ENCODE data around the gene SUMO4. TPM values are rescaled to one million over a fixed set of nuclear protein-coding genes. Genes with fewer than 3 reads are reported as not detected.

SUMO4 gene
- total and polyA plus RNA-seq, 4 donors: 0.49 to 6.9 (median 2.9) TPM; not detected in 1

DNA sequence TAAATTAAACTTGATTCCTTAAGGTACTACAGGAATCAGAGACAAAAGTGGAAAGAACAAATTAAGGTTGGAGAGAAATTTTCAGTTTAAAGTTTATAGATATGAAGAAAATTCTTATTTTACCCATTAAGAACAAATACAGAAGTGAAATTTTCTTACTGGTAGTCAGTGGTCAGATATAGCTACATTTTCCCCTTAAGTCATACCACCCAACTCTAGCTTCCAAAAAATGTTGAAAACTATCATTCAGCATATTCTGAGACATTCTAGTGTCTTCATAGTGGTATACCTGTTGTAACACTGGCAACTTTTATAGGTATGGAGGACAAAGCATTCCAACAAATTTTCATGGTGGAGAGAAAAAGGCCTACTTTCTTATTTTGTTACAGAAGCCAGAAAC, 15.6 kb upstream of the SUMO4 start:
- DNase-seq: no peak
- Histone ChIP-seq H3K4me1 (ENCODE audit: control insufficient read depth in 1 of 2, insufficient read depth in 2 of 2, low read length in 2 of 2) (no peaks in the 10 kb centered on the region), H3K27ac (ENCODE audit: low read depth in 1 of 2, low read length in 2 of 2) (no peak overlapping the region), H3K27me3 (ENCODE audit: control insufficient read depth in 1 of 2, insufficient read depth in 2 of 2, low read length in 1 of 2) (no peaks in the 10 kb centered on the region), H3K36me3 (ENCODE audit: control insufficient read depth in 1 of 2, insufficient read depth in 2 of 2, low read length in 1 of 2) (no peaks in the 10 kb centered on the region), H3K9me3 (ENCODE audit: control insufficient read depth, low read length) (no peaks in the 10 kb centered on the region), H3K4me3 (ENCODE audit: low read length in 2 of 2) (no peak overlapping the region)
- intact Hi-C loops (cut with DNase I): no loop called here
- ATAC-seq (ENCODE audit: low FRiP score): no peak

GRCh38 chr6:149385998-149386646, 13.9 kb upstream of the SUMO4 start:
- intact Hi-C loops (cut with DNase I): no loop called here
- Histone ChIP-seq H3K27ac (ENCODE audit: low read depth in 1 of 2, low read length in 2 of 2) (no peak overlapping the region), H3K36me3 (ENCODE audit: control insufficient read depth in 1 of 2, insufficient read depth in 2 of 2, low read length in 1 of 2) (no peaks in the 10 kb centered on the region), H3K4me1 (ENCODE audit: control insufficient read depth in 1 of 2, insufficient read depth in 2 of 2, low read length in 2 of 2) (no peaks in the 10 kb centered on the region), H3K9me3 (ENCODE audit: control insufficient read depth, low read length) (no peaks in the 10 kb centered on the region), H3K4me3 (ENCODE audit: low read length in 2 of 2) (no peak overlapping the region), H3K27me3 (ENCODE audit: control insufficient read depth in 1 of 2, insufficient read depth in 2 of 2, low read length in 1 of 2) (no peaks in the 10 kb centered on the region)
- WGBS, 2 donors: 95 to 97% methylated on average over 5 of the region's 5 CpGs
- DNase-seq (no peak), ATAC-seq (ENCODE audit: low FRiP score) (no peak)

DNA sequence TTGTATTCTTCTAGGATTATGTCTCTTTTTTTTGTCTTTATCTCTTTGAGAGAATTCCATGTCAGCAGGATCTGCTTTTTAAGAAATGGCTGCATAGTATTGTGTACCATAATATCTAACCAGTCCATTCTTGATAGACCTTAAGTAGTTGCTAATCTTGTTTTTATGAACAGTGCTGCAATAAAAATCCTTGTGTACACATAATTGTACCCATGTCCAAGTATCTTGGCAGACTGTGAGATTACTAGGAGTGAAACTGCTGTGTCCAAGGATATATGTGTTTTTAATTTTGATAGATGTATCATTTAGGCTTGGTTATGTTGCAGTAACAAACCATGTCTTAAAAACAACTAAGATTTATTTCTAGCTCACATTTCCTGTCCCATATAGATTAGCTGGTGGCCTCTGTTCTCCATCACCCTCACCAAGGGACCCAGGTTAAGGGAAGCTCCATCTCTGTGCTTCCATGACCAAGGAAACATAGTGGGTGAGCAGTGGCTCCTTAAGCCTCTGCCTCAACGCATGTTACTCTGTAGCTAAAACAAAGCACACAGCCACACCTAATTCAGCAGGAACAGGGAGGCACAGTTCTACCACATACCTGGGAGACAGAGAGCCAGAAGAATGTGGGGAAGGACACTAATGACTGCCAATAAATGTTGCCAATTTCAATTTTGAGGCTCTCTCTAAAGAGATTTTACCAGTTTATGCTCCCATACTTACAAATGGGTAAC, 12.1 kb upstream of the SUMO4 start:
- no peak overlapping the region for H3K27ac ChIP-seq (ENCODE audit: low read depth in 1 of 2, low read length in 2 of 2)
- ATAC-seq (ENCODE audit: low FRiP score) (no peak), DNase-seq (no peak)
- H3K4me1 ChIP-seq (ENCODE audit: control insufficient read depth in 1 of 2, insufficient read depth in 2 of 2, low read length in 2 of 2): no peaks in the 10 kb centered on the region
- no peaks in the 10 kb centered on the region for H3K9me3 ChIP-seq (ENCODE audit: control insufficient read depth, low read length)
- no peak overlapping the region for H3K4me3 ChIP-seq (ENCODE audit: low read length in 2 of 2)
- no peaks in the 10 kb centered on the region for H3K27me3 ChIP-seq (ENCODE audit: control insufficient read depth in 1 of 2, insufficient read depth in 2 of 2, low read length in 1 of 2)
- H3K36me3 ChIP-seq (ENCODE audit: control insufficient read depth in 1 of 2, insufficient read depth in 2 of 2, low read length in 1 of 2): no peaks in the 10 kb centered on the region
- WGBS, 2 donors: 74 to 77% methylated on average over 1 of the region's 1 CpG
- intact Hi-C loops (cut with DNase I): no loop called here

DNA sequence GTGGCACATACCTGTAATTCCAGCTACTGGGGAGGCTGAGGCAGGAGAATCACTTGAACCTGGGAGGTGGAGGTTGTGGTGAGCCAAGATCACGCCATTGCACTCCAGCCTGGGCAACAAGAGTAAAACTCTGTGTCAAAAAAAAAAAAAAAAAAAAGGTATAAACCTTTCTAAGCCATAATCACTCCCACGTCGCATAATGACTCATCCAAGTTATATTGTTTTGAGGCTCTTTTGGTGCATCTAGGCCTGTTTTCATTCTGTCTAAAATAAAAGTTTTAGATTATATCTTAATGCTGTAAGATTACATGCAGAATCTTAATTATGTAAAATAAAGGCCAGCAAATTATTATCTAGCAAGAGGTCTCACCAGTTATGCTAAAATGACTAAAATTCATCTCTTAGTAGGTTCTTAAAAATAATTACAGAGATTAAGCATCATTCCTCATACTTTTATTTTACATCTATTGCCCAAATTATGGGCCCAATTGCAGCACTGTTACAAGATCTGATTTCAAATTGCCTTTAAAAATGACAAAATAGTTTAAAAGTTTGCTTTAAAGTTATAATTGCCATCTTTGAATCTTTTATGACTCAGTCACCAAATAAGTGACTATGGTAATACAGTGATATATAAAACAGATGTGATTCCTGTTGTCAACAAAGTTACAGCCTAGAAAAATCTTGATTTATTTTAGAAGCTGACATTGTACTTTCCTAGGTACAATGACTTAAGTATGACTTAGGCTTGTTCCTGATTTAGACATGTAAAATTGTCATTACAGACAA, 10.4 kb upstream of the SUMO4 start:
- intact Hi-C loops (cut with DNase I): no loop called here
- Histone ChIP-seq H3K4me1 (ENCODE audit: control insufficient read depth in 1 of 2, insufficient read depth in 2 of 2, low read length in 2 of 2) (no peaks in the 10 kb centered on the region), H3K27me3 (ENCODE audit: control insufficient read depth in 1 of 2, insufficient read depth in 2 of 2, low read length in 1 of 2) (no peaks in the 10 kb centered on the region), H3K36me3 (ENCODE audit: control insufficient read depth in 1 of 2, insufficient read depth in 2 of 2, low read length in 1 of 2) (no peaks in the 10 kb centered on the region), H3K27ac (ENCODE audit: low read depth in 1 of 2, low read length in 2 of 2) (no peak overlapping the region), H3K4me3 (ENCODE audit: low read length in 2 of 2) (no peak overlapping the region), H3K9me3 (ENCODE audit: control insufficient read depth, low read length) (no peaks in the 10 kb centered on the region)
- WGBS, 2 donors: 82 to 96% methylated on average over 3 of the region's 3 CpGs
- DNase-seq (no peak), ATAC-seq (ENCODE audit: low FRiP score) (no peak)

DNA sequence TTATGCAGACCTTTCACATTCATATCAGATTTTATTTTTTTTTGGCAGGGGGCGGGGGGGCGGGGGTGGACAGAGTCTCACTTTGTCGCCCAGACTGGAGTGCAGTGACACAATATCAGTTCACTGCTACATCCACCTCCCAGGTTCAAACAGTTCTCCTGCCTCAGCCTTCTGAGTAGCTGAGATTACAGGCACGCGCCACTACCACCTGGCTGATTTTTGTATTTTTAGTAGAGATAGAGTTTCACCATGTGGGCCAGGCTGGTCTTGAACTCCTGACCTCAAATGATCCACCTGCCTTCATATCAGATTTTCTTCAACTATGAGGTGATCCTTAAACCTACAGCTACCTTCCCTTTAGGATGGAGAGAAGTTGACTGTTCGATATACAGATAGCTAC, 8.0 kb upstream of the SUMO4 start:
- WGBS, 2 donors: 96% methylated on average over 6 of the region's 6 CpGs
- DNase-seq (no peak), ATAC-seq (ENCODE audit: low FRiP score) (no peak)
- intact Hi-C loops (cut with DNase I): no loop called here
- H3K4me1 ChIP-seq (ENCODE audit: control insufficient read depth in 1 of 2, insufficient read depth in 2 of 2, low read length in 2 of 2): no peaks in the 10 kb centered on the region
- H3K27ac ChIP-seq (ENCODE audit: low read depth in 1 of 2, low read length in 2 of 2): no peak overlapping the region
- H3K27me3 ChIP-seq (ENCODE audit: control insufficient read depth in 1 of 2, insufficient read depth in 2 of 2, low read length in 1 of 2): no peaks in the 10 kb centered on the region
- H3K36me3 ChIP-seq (ENCODE audit: control insufficient read depth in 1 of 2, insufficient read depth in 2 of 2, low read length in 1 of 2): no peaks in the 10 kb centered on the region
- H3K9me3 ChIP-seq (ENCODE audit: control insufficient read depth, low read length): no peaks in the 10 kb centered on the region
- no peak overlapping the region for H3K4me3 ChIP-seq (ENCODE audit: low read length in 2 of 2)

GRCh38 chr6:149392535-149392934, 7.5 kb upstream of the SUMO4 start:
- intact Hi-C loops (cut with DNase I): no loop called here
- H3K27me3 ChIP-seq (ENCODE audit: control insufficient read depth in 1 of 2, insufficient read depth in 2 of 2, low read length in 1 of 2): no peaks in the 10 kb centered on the region
- ATAC-seq (ENCODE audit: low FRiP score) (no peak), DNase-seq (no peak)
- no peaks in the 10 kb centered on the region for H3K36me3 ChIP-seq (ENCODE audit: control insufficient read depth in 1 of 2, insufficient read depth in 2 of 2, low read length in 1 of 2)
- no peaks in the 10 kb centered on the region for H3K9me3 ChIP-seq (ENCODE audit: control insufficient read depth, low read length)
- no peaks in the 10 kb centered on the region for H3K4me1 ChIP-seq (ENCODE audit: control insufficient read depth in 1 of 2, insufficient read depth in 2 of 2, low read length in 2 of 2)
- H3K4me3 ChIP-seq (ENCODE audit: low read length in 2 of 2): no peak overlapping the region
- no peak overlapping the region for H3K27ac ChIP-seq (ENCODE audit: low read depth in 1 of 2, low read length in 2 of 2)

DNA sequence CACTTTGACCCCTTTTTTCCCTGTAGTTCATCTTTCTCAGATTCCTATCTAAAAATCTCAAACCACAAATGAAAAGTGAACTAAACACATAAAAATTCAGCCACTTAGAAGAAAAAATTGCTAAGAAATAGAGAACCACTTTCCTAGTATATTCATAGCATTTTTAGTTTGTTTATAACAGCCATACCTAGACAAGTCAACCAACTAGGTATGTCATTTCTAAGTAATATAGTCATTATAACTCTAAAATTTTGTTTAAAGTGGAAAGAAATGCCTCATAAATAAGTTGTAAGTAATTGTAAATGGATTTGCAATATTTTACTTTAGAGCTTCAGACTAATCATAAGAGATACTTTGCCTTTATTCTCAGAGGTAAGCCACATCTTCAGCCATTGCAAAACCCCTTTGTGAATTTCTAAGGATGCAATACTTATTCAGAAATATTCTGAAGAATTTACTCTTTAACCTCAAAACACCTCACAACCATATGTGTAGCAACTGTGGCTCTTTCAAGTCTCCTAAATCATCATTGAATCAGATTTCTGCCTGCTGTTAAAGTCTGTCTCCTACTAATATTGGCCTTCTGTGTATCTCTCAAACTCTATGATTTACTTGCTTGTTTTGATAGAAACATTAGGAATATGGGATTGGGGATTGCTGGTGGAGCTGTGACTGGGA, 6.9 kb upstream of the SUMO4 start:
- intact Hi-C loops (cut with DNase I): no loop called here
- Histone ChIP-seq H3K4me3 (ENCODE audit: low read length in 2 of 2) (no peak overlapping the region), H3K27ac (ENCODE audit: low read depth in 1 of 2, low read length in 2 of 2) (no peak overlapping the region), H3K4me1 (ENCODE audit: control insufficient read depth in 1 of 2, insufficient read depth in 2 of 2, low read length in 2 of 2) (no peaks in the 10 kb centered on the region), H3K27me3 (ENCODE audit: control insufficient read depth in 1 of 2, insufficient read depth in 2 of 2, low read length in 1 of 2) (no peaks in the 10 kb centered on the region), H3K9me3 (ENCODE audit: control insufficient read depth, low read length) (no peaks in the 10 kb centered on the region), H3K36me3 (ENCODE audit: control insufficient read depth in 1 of 2, insufficient read depth in 2 of 2, low read length in 1 of 2) (no peaks in the 10 kb centered on the region)
- no peak for ATAC-seq (ENCODE audit: low FRiP score)
- DNase-seq: no peak

DNA sequence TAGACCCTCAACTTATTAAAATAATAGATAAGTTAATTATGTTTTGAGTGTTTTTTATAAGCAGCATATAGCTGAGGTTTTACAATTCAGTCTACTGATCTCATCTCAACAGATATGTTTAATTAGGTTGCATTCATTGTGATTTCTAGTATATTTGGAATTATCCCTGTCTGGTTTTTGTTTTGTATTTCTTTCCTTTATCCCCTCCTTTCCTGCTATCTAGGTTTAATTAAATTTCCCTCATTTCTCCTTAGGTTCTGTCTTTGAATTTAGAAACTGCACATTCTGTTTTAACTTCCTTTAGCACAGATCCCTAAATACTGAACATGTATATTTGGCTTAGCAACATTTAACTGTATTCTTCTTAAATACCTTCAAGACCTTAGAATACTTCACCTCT, 4.9 kb upstream of the SUMO4 start:
- intact Hi-C loops (cut with DNase I): no loop called here
- no peak for DNase-seq
- no peak overlapping the region for H3K27ac ChIP-seq (ENCODE audit: low read depth in 1 of 2, low read length in 2 of 2)
- no peak overlapping the region for H3K4me3 ChIP-seq (ENCODE audit: low read length in 2 of 2)
- no peaks in the 10 kb centered on the region for H3K4me1 ChIP-seq (ENCODE audit: control insufficient read depth in 1 of 2, insufficient read depth in 2 of 2, low read length in 2 of 2)
- H3K27me3 ChIP-seq (ENCODE audit: control insufficient read depth in 1 of 2, insufficient read depth in 2 of 2, low read length in 1 of 2): no peaks in the 10 kb centered on the region
- ATAC-seq (ENCODE audit: low FRiP score): no peak
- H3K36me3 ChIP-seq (ENCODE audit: control insufficient read depth in 1 of 2, insufficient read depth in 2 of 2, low read length in 1 of 2): peaks cover 0 to 2% of the 10 kb centered on the region in 2 donors
- no peaks in the 10 kb centered on the region for H3K9me3 ChIP-seq (ENCODE audit: control insufficient read depth, low read length)

Data from aorta (tissue), 5 donors.